T-helper 1 cell (primary cell): ENCODE data around the gene ZNF148.
A peak's percentile ranks its signal among the peaks of the same experiment; 100 is the strongest.

Experiments
- DNase-seq, 5 donors: peaks; one replicate each; pipeline ENCODE4 v3.0.0-alpha.2; 2012 to 2020

The ZNF148 gene

DNA sequence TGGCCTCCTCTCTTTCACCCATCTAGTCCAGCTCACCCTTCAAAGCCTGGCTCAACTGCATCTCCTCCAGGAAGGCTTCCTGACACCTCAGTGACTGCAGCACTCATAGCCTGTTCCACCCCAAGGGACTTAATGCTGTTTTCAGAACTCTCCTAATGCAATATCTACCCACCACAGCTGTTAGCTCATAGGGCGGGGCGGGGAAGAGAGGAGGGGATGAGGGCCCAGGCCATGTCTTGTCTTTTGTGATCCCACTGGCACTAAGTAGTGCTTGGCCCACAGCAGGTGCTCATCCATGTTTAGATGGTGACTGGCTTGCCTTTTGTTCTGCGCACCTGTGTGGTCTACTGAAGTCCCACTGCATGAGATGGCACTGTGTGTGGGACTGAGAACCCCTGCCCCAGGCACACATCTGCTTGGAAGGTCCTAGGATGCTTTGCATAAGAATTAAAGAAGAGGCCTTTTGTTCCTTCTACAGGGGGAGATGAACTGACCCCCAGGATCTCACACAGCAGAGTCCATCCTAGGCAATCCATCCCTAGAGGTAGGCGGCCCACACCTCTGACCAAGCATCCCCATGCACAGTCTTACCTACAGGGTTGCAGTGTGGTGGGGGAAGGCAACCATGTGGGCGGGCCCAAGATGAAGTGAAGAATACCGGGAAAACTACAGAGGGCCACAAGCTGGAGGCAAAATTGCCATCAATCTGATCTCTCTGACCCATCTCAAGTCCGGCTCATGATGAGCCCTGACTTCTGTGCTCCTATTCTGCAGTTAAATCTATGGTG lies 185.6 kb downstream of the ZNF148 start:
- no peak for DNase-seq

DNA sequence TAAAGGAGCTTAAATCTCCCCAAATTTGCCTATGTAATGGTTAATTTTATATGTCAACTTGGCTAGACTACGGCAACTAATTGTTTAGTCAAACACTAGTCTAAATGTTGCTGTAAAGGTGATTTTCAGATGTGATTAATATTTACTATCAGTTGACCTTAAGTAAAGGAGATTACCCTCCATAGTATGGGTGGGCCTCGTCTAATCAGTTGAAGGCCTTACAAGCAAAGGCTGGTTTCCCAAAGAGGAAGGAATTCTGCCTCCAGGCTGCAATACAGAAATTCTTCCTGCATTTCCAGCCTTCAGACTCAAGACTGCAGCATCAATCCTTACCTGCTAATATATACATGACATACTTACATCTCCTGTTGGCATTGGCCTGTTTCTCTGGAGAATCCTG lies 186.2 kb downstream of the ZNF148 start:
- DNase-seq, result no peak

DNA sequence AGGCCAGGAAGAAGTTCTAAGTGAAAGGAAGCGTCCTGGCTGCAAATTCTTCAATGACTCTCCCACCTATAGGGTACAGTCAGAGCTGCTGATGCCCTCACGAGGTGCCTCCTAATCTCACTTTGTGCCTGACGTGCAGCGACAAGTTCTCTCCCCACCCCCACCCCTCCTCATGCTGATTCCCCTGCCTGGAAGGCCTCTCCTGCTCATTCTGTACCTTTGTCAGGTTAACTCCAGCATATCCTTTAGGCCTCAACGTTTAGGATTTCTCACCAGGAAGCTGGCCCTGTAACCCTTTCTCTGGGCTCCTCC lies 187.6 kb downstream of the ZNF148 start:
- no peak for DNase-seq

DNA sequence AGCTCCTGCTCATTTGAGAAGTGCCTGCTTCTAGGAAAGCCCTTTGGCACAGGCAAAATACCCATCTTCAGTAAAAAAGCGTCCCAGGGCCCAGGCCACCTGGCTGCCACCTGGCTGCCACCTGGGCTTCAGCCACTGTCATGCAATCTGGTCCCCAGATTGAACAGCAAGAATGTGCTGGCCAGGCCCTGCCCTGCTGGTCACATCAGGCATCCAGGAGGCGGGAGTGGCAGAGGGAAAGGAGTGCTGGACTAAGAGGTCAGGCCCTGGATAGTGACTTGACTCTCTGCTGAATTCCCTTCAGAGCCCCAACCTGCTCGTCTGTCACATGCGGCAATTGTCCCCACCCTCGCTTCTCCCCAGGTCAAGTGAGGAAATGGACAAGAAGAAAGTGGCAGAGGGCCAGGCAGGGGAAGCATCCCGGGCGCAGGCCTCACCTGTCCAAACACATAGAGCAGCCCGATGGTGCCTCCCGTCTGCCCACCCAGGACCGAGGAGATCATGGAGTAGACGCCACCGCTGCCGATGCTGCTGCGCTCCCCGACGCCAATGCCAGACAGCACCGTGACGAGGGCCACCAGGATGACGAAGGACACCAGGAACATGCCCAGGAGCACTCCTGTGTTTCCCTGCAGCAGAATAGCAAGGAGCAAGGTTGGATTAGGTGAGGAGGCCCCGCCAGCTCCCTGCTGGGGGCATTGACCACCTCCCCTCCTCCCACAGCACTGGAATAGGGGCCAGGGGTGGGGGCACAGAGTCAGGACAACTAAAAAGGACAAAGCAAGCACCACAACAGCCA lies 188.1 kb downstream of the ZNF148 start:
- no peak for DNase-seq

DNA sequence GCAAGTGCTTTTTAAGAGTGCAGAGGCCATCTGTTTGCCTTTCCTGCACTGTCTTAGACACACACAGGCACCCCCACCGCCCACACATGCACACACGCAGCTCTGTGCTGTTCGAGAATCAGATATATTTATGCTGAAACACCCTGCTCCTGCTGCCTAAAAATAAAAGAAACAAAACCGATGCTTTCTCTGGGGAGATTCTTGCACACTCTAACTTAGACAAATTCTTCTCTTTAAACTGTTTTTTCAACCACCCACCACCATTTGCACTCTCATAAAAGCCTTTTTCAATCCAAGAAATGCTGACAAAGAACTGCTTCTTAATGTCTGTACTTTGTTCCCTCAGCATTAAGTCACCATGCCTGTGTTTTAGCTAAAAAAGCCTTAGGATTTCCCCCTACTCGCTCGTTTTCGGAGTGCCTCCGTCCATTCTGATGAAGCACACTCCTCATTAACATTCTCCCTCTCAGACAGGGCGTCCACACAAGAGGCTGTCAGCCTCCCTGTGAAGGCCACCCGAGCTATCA lies 188.8 kb downstream of the ZNF148 start:
- no peak for DNase-seq

DNA sequence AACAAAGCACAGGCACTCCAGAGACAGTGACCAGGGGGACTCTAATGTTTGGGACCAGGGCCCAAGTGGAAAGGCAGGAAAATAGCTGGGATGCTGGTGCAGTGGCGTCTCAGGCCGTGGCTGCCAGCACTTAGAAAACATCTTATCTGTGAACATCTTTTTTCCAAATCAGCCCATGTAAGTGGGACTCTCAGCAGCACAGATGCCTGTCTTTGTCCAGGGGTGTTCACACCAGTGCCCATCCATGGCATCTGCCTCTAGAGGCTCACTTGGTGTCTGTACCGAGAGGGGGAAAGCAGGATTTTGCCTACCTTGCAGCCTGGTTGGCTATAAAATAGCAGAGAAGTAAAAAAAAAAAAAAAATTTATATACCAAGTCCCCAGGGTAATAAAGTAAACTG lies 189.3 kb downstream of the ZNF148 start:
- DNase-seq, result no peak

DNA sequence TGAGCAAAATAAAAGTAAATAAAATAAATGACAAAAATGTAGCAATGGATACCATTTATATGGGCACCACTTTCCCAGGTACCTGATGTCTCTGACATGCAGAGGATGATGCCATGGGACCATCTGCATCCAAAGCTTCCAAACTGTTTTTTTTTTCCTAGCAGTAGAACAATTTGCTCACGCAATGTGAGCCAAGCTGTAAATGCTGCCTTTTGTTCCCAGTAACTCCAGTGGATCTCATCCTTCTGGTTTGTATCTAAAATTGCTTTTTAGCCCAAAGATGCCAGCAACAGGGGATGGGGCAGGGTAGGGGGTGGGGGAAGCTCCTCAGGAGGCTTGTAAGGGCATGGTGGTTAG lies 195.3 kb downstream of the ZNF148 start:
- DNase-seq, result no peak

DNA sequence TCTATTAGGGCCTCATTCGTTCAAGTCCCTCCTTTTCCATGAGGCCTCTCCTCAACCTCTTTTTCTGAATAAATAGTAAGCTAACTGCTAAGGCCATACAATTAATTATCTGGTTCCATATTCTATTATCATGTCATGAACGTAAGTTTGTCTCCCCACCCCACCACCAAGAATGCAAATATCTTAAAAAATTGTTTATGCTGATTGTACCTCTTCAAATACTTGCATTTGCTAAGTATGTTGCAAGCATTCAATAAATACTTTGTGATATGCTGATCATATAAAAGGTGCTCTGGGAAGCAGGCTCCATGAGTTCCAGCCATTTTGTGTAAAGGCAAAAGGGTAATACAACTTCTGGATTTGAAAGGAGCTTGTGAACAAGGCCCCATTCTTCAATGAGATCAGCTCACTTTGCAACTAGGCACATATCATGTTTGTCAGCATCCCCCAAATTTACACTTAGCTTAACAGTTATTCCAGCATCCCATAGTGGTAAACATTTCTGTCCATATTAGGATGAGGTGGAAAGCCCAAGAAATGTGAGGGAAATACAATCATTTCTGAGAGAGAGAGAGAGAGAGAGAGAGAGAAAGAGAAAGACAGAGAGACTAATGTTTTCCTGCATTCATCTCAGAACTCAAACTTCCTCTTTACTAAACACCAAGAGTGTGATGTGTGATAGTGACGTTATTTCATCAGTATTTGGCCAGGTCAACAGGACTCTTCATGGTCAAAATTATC lies 195.8 kb downstream of the ZNF148 start:
- peak in 1 of 5 donors; percentile 17 for DNase-seq

DNA sequence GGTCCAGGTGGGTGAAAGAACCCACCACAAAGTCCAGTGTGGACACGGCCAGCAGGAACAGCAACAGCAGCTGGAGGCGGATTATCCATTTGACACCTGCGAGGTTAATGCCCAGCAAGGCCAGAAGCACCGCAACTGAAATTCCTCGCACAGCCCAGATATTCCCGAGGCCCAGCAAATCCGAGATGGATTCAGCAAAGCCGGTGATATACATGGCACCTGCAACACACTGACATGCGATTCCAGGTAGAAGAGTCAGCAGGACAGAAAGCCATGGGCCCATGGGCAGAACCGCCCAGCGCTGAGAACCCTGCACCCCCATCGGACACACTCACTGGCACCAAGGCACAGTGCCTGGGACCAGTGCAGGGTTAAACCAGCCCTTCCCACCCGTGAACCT lies 197.4 kb downstream of the ZNF148 start:
- no peak for DNase-seq
